Urinary bladder (tissue), 4 donors: Measurements from ENCODE around the gene NUMB. TPM values are rescaled to one million over a fixed set of nuclear protein-coding genes. Genes with fewer than 3 reads are reported as not detected.

Experiments
- DNase-seq: peaks from one replicate; pipeline ENCODE4 v3.0.0-alpha.2; 2015; ENCODE audit errors: extremely low spot score
- H3K27ac ChIP-seq: one replicate; pipeline ENCODE4 v1.5.1; 2013; ENCODE audit warnings: low read depth, mild to moderate bottlenecking, moderate library complexity
- H3K36me3 ChIP-seq: one replicate; pipeline ENCODE4 v1.6.1; 2013; ENCODE audit warnings: mild to moderate bottlenecking, moderate library complexity; ENCODE audit not compliant: insufficient read depth
- H3K4me1 ChIP-seq: one replicate; pipeline ENCODE4 v1.6.1; 2013; ENCODE audit warnings: mild to moderate bottlenecking, moderate library complexity; ENCODE audit not compliant: insufficient read depth
- H3K4me3 ChIP-seq: one replicate; pipeline ENCODE4 v1.5.1; 2013; ENCODE audit warnings: low read depth, low read length
- WGBS: extraction: QIAGEN DNeasy Blood & Tissue Kit; methylation state at CpG from one replicate; pipeline ENCODE4 v1.1.7; 2013; 5-methylcytosine and 5-hydroxymethylcytosine counted together
- polyA plus RNA-seq: library from polyadenylated mRNA; stranded (reverse); fragments of 200-250 nt; gene quantifications from one replicate; pipeline ENCODE4 v1.2.3, GENCODE V29; 2013
- total RNA-seq: library from RNA; depleted of rRNA; stranded (reverse); fragments of >200 nt; gene quantifications from one replicate; pipeline ENCODE4 v1.2.3, GENCODE V29; 2014
- donor health status: healthy with polysubstance abuse.
- donor health status: healthy.

Gene NUMB
- total and polyA plus RNA-seq, 2 donors: 52.3 to 57.9 TPM

GRCh38 chr14:73472185-73473114, 14.1 kb upstream of the NUMB start:
- Histone ChIP-seq H3K4me3 (no peak overlapping the region), H3K27ac (no peak overlapping the region), H3K36me3 (no peaks in the 10 kb centered on the region), H3K4me1 (no peaks in the 10 kb centered on the region)
- 62% methylated on average over 18 of the region's 18 CpGs for WGBS
- no peak for DNase-seq

- 76% methylated on average over 6 of the region's 6 CpGs for WGBS
- Histone ChIP-seq H3K36me3 (no peaks in the 10 kb centered on the region), H3K27ac (no peak overlapping the region), H3K4me3 (no peak overlapping the region), H3K4me1 (no peaks in the 10 kb centered on the region)
- no peak for DNase-seq
These were observed 13.3 kb upstream of the NUMB start for GRCh38 chr14:73471582-73472184.

GRCh38 chr14:73468828-73469375, 10.6 kb upstream of the NUMB start:
- WGBS: 76% methylated on average over 3 of the region's 3 CpGs
- H3K4me1 ChIP-seq: no peaks in the 10 kb centered on the region
- no peak overlapping the region for H3K27ac ChIP-seq
- H3K36me3 ChIP-seq: no peaks in the 10 kb centered on the region
- no peak overlapping the region for H3K4me3 ChIP-seq
- no peak for DNase-seq

GRCh38 chr14:73467800-73468199, 9.5 kb upstream of the NUMB start:
- WGBS: 66% methylated on average over 4 of the region's 4 CpGs
- no peak overlapping the region for H3K4me3 ChIP-seq
- no peak for DNase-seq
- no peak overlapping the region for H3K27ac ChIP-seq
- H3K4me1 ChIP-seq: no peaks in the 10 kb centered on the region
- H3K36me3 ChIP-seq: no peaks in the 10 kb centered on the region

- no peak for DNase-seq
- 80% methylated on average over 5 of the region's 5 CpGs for WGBS
- H3K27ac ChIP-seq: no peak overlapping the region
These were observed 9.0 kb upstream of the NUMB start for GRCh38 chr14:73467377-73467776.

GRCh38 chr14:73466861-73467260, 8.5 kb upstream of the NUMB start:
- no peak overlapping the region for H3K4me3 ChIP-seq
- H3K27ac ChIP-seq: no peak overlapping the region
- WGBS: 93% methylated on average over 4 of the region's 4 CpGs
- no peak for DNase-seq
- no peaks in the 10 kb centered on the region for H3K4me1 ChIP-seq
- no peaks in the 10 kb centered on the region for H3K36me3 ChIP-seq

More at GRCh38 chr14:73467377-73467776, 9.0 kb upstream of the NUMB start:
- Histone ChIP-seq H3K36me3 (no peaks in the 10 kb centered on the region), H3K4me3 (no peak overlapping the region), H3K4me1 (no peaks in the 10 kb centered on the region)

- Histone ChIP-seq H3K27ac (peak overlapping the region; percentile 72), H3K4me3 (no peak overlapping the region), H3K36me3 (no peaks in the 10 kb centered on the region), H3K4me1 (no peaks in the 10 kb centered on the region)
- DNase-seq: no peak
- WGBS: 47% methylated on average over 5 of the region's 5 CpGs
These were observed 7.6 kb upstream of the NUMB start for GRCh38 chr14:73465823-73466532.

- Histone ChIP-seq H3K4me1 (no peaks in the 10 kb centered on the region), H3K4me3 (no peak overlapping the region), H3K27ac (no peak overlapping the region), H3K36me3 (no peaks in the 10 kb centered on the region)
- WGBS: 61% methylated on average over 5 of the region's 5 CpGs
- no peak for DNase-seq
These were observed 5.1 kb upstream of the NUMB start for GRCh38 chr14:73463411-73463810.

- WGBS: 48% methylated on average over 4 of the region's 4 CpGs
- Histone ChIP-seq H3K36me3 (no peaks in the 10 kb centered on the region), H3K27ac (no peak overlapping the region), H3K4me3 (no peak overlapping the region), H3K4me1 (no peaks in the 10 kb centered on the region)
- no peak for DNase-seq
These were observed 4.5 kb upstream of the NUMB start for GRCh38 chr14:73462815-73463214.

GRCh38 chr14:73462048-73462715, 3.8 kb upstream of the NUMB start:
- no peaks in the 10 kb centered on the region for H3K36me3 ChIP-seq
- 29% methylated on average over 6 of the region's 6 CpGs for WGBS
- no peak overlapping the region for H3K27ac ChIP-seq
- no peak overlapping the region for H3K4me3 ChIP-seq
- no peak for DNase-seq
- no peaks in the 10 kb centered on the region for H3K4me1 ChIP-seq

GRCh38 chr14:73461478-73462047, 3.2 kb upstream of the NUMB start:
- DNase-seq: no peak
- H3K27ac ChIP-seq: no peak overlapping the region
- WGBS: 17% methylated on average over 6 of the region's 6 CpGs
- no peaks in the 10 kb centered on the region for H3K4me1 ChIP-seq
- H3K36me3 ChIP-seq: no peaks in the 10 kb centered on the region
- no peak overlapping the region for H3K4me3 ChIP-seq

GRCh38 chr14:73460691-73461127, 2.4 kb upstream of the NUMB start:
- WGBS: 25% methylated on average over 2 of the region's 2 CpGs
- DNase-seq: no peak
- H3K36me3 ChIP-seq: no peaks in the 10 kb centered on the region
- no peaks in the 10 kb centered on the region for H3K4me1 ChIP-seq
- no peak overlapping the region for H3K4me3 ChIP-seq
- H3K27ac ChIP-seq: no peak overlapping the region

- Histone ChIP-seq H3K4me1 (no peaks in the 10 kb centered on the region), H3K27ac (no peak overlapping the region), H3K4me3 (no peak overlapping the region), H3K36me3 (no peaks in the 10 kb centered on the region)
- DNase-seq: no peak
- WGBS: 78% methylated on average over 4 of the region's 4 CpGs
These were observed 1.6 kb upstream of the NUMB start for GRCh38 chr14:73459959-73460358.
